Measurements from ENCODE around the gene RSPH3.
A peak's percentile ranks its signal among the peaks of the same experiment; 100 is the strongest.

RSPH3 gene

GRCh38 chr6:158972241-158973233 lies 27.5 kb downstream of the RSPH3 start:
- peak; percentile 54 for TF ChIP-seq CTCF (IDR thresholded peaks at IDR 0.05)
- peaks cover 1% of the 10 kb centered on the region for H3K27me3 Mint-ChIP-seq (ENCODE audit: low read depth, poor library complexity)
- H3K4me1 Mint-ChIP-seq: no peaks in the 10 kb centered on the region
- peaks cover 34% of the 10 kb centered on the region for H3K9me3 Mint-ChIP-seq
- no peak overlapping the region for H3K4me3 Mint-ChIP-seq
- H3K36me3 Mint-ChIP-seq (ENCODE audit: low read depth): peaks cover 46% of the 10 kb centered on the region
- DNase-seq: no peak
- H3K27ac Mint-ChIP-seq: no peak overlapping the region

- H3K27ac Mint-ChIP-seq: no peak overlapping the region
Measured at GRCh38 chr6:158970640-158971275, 29.2 kb downstream of the RSPH3 start.

GRCh38 chr6:158969148-158969547 lies 30.9 kb downstream of the RSPH3 start:
- Mint-ChIP-seq H3K9me3 (peaks cover 55% of the 10 kb centered on the region), H3K4me3 (no peak overlapping the region), H3K36me3 (ENCODE audit: low read depth) (peaks cover 58% of the 10 kb centered on the region), H3K4me1 (no peaks in the 10 kb centered on the region), H3K27me3 (ENCODE audit: low read depth, poor library complexity) (no peaks in the 10 kb centered on the region), H3K27ac (no peak overlapping the region)
- TF ChIP-seq CTCF (IDR thresholded peaks at IDR 0.05): no peak
- no peak for DNase-seq

More at GRCh38 chr6:158970640-158971275, 29.2 kb downstream of the RSPH3 start:
- peaks cover 51% of the 10 kb centered on the region for H3K36me3 Mint-ChIP-seq (ENCODE audit: low read depth)
- DNase-seq: no peak
- no peaks in the 10 kb centered on the region for H3K27me3 Mint-ChIP-seq (ENCODE audit: low read depth, poor library complexity)
- no peaks in the 10 kb centered on the region for H3K4me1 Mint-ChIP-seq
- H3K9me3 Mint-ChIP-seq: peaks cover 49% of the 10 kb centered on the region
- no peak for TF ChIP-seq CTCF (IDR thresholded peaks at IDR 0.05)
- H3K4me3 Mint-ChIP-seq: no peak overlapping the region

GRCh38 chr6:158963020-158963808 lies 36.8 kb downstream of the RSPH3 start:
- H3K4me1 Mint-ChIP-seq: no peaks in the 10 kb centered on the region
- no peaks in the 10 kb centered on the region for H3K27me3 Mint-ChIP-seq (ENCODE audit: low read depth, poor library complexity)
- peaks cover 43% of the 10 kb centered on the region for H3K36me3 Mint-ChIP-seq (ENCODE audit: low read depth)
- TF ChIP-seq CTCF (IDR thresholded peaks at IDR 0.05): no peak
- no peak overlapping the region for H3K4me3 Mint-ChIP-seq
- peaks cover 28% of the 10 kb centered on the region for H3K9me3 Mint-ChIP-seq
- DNase-seq: no peak
- no peak overlapping the region for H3K27ac Mint-ChIP-seq

- Mint-ChIP-seq H3K27ac (no peak overlapping the region), H3K36me3 (ENCODE audit: low read depth) (peaks cover 37% of the 10 kb centered on the region), H3K4me3 (no peak overlapping the region), H3K9me3 (peaks cover 19% of the 10 kb centered on the region), H3K27me3 (ENCODE audit: low read depth, poor library complexity) (no peaks in the 10 kb centered on the region), H3K4me1 (no peaks in the 10 kb centered on the region)
- no peak for DNase-seq
- TF ChIP-seq CTCF (IDR thresholded peaks at IDR 0.05): no peak
Measured at GRCh38 chr6:158962371-158962770, 37.6 kb downstream of the RSPH3 start.

Data from nephron progenitor cell (in vitro differentiated cells).